Measurements from ENCODE around the gene STRN4. TPM values are rescaled to one million over a fixed set of nuclear protein-coding genes. Genes with fewer than 3 reads are reported as not detected.

The STRN4 gene
- total RNA-seq, 1 donor, result 45.9 TPM

DNA sequence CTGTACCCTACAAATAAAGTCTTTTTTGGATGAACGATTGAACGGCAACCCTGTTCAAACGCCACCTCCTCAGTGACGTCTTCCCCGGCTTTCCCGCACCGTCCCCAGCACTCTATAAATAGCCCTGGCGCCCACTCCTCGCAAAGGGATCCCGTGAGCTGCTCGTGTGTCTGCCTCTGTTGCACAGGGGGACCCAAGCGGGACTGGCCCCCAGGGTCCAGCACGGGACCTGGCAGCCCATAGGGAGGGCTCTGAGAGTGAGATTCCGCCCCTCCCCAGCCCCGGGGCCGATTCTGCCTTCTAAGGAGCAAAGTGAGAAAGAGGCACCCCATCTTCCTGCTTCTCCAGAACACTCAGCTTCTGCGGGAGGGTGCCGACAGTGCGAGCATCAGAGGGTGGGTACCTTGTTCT, 8.5 kb downstream of the STRN4 start:
- no peak for TF ChIP-seq CTCF (IDR thresholded peaks at IDR 0.05; ENCODE audit: insufficient read depth, low read length)
- DNase-seq (ENCODE audit: low read depth), result no peak
- no peak overlapping the region for H3K4me3 ChIP-seq (ENCODE audit: low read depth, low read length)

DNA sequence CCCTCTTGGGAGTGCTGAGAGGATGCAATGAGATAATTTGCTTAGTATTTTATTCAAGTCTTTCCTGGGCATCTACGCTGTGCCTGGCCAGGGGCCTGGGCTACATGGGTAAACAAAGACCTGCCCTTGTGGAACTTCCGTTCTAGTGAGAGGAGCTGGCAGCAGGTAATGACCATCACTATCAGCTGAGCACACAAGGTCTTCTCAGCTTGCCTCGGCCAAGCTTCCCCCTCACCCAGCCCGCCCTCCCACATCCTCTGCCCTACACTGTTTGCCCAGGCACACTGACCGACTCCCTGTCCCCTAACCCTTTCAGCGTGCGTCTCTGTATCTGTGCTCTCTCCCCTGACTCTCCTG, 9.0 kb downstream of the STRN4 start:
- no peak for DNase-seq (ENCODE audit: low read depth)
- no peak overlapping the region for H3K4me3 ChIP-seq (ENCODE audit: low read depth, low read length)
- no peak for TF ChIP-seq CTCF (IDR thresholded peaks at IDR 0.05; ENCODE audit: insufficient read depth, low read length)

DNA sequence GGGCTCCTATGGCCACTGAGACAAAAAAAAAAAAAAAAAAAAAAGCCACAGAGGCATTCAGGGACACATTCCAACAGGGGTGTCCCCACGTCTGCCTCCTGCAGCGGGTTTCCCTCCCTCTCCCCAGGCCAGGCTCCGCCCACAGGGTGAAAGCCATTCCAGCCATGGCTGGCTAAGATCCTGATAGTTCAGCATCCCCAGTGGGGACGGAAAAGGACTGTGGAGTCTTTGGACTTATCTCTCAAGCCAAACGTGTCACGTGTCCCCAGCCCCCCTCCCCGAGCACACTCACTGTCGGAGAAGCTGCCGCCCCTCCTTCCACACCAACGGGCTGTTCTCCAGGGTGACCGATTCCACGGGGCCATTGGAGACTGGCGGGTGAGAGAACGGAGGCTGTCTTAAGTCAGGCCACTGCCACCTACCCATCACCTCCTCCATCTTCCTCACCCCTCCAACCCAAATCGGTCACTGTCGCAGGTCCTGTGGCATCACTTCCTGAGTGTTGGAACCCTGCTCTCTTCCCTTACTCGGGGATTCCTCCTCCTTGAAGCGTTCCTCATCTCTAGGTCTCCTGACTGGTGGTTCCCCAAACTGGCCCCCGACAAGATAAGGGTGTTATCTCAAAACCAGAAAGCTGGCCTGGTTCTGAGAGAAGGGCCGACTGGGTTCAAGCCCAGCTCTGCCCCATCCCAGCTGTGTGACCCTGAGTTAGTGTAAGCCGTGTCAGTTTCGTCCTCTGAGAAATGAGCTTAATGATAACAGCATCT, 9.5 kb downstream of the STRN4 start:
- no peak for DNase-seq (ENCODE audit: low read depth)
- H3K4me3 ChIP-seq (ENCODE audit: low read depth, low read length), result no peak overlapping the region
- TF ChIP-seq CTCF (IDR thresholded peaks at IDR 0.05; ENCODE audit: insufficient read depth, low read length), result no peak

DNA sequence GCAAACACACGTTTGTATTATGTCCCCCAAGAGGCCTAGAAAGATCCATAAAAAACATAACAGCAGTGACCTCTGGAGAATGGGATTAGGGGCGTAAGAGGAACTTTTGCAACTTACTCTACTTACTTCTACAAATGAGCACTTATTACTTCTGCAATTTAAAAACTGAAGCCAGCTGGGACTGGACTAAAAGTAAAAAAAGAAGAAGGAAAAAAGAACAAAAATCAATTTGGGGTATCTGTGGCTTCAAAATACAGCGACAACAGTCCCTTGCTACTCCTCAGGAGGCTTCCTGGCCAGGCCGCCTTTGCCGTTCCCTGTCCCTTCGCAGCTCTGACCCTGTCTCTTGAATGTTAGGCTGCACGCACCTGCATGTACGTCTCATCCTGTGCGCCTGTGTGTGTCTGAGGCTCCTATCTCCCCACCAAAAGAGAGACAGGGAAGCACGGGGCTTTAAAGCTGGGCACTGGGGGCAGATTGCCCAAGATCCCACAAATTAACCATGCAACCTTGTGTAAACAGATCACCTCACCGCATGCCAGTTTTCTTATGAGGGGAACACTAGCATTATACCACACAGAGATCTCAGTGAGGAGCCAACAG, 12.5 kb downstream of the STRN4 start:
- no peak for DNase-seq (ENCODE audit: low read depth)
- TF ChIP-seq CTCF (IDR thresholded peaks at IDR 0.05; ENCODE audit: insufficient read depth, low read length), result no peak
- no peak overlapping the region for H3K4me3 ChIP-seq (ENCODE audit: low read depth, low read length)

- no peak overlapping the region for H3K4me3 ChIP-seq (ENCODE audit: low read depth, low read length)
- no peak for TF ChIP-seq CTCF (IDR thresholded peaks at IDR 0.05; ENCODE audit: insufficient read depth, low read length)
- DNase-seq (ENCODE audit: low read depth), result no peak
Observed at GRCh38 chr19:46732966-46733689, 13.1 kb downstream of the STRN4 start.

GRCh38 chr19:46732172-46732938, 13.9 kb downstream of the STRN4 start:
- H3K4me3 ChIP-seq (ENCODE audit: low read depth, low read length), result no peak overlapping the region
- no peak for TF ChIP-seq CTCF (IDR thresholded peaks at IDR 0.05; ENCODE audit: insufficient read depth, low read length)
- no peak for DNase-seq (ENCODE audit: low read depth)
